NB4 (cell line): Measurements from ENCODE around the gene OSBP2.

Source experiments
- POLR2A ChIP-seq: IDR thresholded peaks from 2 replicates; pipeline ENCODE4 v1.6.1; 2011; ENCODE audit warnings: mild to moderate bottlenecking; ENCODE audit not compliant: insufficient read length; ENCODE audit errors: extremely low read depth
- TF ChIP-seq, protein P1 (sequence below): IDR thresholded peaks from one replicate; pipeline ENCODE4 v1.5.1; 2012; ENCODE audit warnings: low read depth, low read length
- TF ChIP-seq, protein P2 (sequence below): IDR thresholded peaks from 2 replicates; pipeline ENCODE4 v1.6.1; 2011; ENCODE audit warnings: low read depth, low read length

DNA sequence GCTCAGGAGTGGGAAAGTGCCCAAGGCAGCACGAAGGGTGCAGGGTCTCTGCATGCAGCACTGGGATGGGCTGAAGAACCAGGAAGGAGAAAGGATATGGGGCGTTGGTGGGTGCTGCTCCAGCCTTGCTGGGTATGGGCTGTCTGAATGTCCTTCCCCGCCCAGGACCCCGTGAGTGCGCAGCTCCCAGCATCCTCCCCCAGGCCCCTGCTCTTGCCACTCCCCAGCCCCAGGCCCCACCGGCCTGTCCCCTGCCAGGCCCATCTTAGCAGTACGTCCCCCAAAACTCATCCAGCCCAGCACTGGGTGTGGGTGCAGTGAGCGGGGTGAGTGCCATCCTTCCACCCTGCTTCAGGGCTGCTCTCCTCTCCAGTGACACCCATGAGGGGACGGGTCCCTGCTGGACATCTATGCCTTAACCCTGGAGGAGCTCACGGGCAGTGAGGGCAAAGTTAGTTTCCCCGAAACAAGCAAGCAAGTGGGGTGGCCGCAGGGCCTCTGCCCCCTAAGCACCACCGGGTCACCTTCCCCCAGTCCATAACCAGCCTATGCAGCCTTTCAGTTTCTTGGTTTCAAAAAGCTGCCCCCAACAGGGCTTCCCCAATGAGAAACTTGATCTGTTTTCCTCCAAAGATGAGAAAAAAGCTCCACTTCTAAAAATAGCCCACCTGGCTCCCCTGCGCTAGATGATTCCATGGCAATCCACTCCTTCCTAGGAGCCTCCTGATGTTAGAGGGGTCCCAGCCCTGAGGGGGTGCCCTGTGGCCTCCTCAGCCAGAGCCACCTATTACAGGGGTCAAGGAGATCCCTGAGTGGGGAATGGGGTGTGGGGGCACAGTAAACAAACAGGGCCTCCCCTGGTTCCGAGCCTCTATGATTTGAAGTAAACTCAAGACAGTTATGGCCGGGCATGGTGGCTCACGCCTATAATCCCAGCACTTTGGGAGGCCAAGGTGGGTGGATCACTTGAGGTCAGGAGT lies 170.1 kb downstream of the OSBP2 start:
- TF ChIP-seq, protein P1, sequence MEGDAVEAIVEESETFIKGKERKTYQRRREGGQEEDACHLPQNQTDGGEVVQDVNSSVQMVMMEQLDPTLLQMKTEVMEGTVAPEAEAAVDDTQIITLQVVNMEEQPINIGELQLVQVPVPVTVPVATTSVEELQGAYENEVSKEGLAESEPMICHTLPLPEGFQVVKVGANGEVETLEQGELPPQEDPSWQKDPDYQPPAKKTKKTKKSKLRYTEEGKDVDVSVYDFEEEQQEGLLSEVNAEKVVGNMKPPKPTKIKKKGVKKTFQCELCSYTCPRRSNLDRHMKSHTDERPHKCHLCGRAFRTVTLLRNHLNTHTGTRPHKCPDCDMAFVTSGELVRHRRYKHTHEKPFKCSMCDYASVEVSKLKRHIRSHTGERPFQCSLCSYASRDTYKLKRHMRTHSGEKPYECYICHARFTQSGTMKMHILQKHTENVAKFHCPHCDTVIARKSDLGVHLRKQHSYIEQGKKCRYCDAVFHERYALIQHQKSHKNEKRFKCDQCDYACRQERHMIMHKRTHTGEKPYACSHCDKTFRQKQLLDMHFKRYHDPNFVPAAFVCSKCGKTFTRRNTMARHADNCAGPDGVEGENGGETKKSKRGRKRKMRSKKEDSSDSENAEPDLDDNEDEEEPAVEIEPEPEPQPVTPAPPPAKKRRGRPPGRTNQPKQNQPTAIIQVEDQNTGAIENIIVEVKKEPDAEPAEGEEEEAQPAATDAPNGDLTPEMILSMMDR: no peak
- TF ChIP-seq POLR2A: no peak
- TF ChIP-seq, protein P2, sequence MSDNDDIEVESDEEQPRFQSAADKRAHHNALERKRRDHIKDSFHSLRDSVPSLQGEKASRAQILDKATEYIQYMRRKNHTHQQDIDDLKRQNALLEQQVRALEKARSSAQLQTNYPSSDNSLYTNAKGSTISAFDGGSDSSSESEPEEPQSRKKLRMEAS: no peak
